Fibroblast of upper back skin (primary cell): ENCODE results near the gene GNG7.
"Not testable (repeated sequence)": the region's sequence is repeated elsewhere in the genome, so short reads cannot be mapped to it uniquely, and the experiment has no call there.

Source experiments
- DNase-seq: peaks from one replicate; pipeline ENCODE4 v3.0.0-alpha.2; 2013

The GNG7 gene

DNA sequence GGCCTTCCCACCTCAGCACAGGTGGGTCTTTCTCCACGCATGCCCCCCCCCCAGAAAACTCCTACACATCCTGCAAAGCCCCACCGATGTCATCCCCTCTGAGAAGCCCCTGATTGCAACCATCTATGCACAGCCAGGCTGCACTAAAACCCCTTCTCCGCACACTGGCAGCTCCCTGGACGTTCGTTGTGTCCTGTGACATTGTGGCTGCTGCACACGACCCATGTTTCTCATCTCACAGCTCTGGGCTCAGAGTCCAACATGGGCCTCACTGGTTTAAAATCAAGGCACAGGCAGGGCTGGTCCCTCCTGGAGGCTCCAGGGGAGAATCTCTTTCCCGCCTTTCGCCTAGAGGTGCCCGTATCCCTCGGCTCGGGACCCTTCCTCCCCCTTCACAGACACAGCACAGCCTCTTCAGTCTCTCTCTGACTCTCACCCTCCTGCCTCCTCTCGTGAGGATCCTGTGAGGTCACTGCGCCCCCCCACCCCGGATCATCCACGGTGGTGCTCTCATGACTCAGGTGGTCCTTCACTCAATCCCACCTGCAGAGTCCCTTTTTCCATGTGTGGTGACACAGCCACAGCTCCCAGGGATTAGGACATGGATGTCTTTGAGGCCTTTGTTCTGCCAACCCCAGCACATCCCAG, 155.3 kb downstream of the GNG7 start:
- DNase-seq, result no peak

DNA sequence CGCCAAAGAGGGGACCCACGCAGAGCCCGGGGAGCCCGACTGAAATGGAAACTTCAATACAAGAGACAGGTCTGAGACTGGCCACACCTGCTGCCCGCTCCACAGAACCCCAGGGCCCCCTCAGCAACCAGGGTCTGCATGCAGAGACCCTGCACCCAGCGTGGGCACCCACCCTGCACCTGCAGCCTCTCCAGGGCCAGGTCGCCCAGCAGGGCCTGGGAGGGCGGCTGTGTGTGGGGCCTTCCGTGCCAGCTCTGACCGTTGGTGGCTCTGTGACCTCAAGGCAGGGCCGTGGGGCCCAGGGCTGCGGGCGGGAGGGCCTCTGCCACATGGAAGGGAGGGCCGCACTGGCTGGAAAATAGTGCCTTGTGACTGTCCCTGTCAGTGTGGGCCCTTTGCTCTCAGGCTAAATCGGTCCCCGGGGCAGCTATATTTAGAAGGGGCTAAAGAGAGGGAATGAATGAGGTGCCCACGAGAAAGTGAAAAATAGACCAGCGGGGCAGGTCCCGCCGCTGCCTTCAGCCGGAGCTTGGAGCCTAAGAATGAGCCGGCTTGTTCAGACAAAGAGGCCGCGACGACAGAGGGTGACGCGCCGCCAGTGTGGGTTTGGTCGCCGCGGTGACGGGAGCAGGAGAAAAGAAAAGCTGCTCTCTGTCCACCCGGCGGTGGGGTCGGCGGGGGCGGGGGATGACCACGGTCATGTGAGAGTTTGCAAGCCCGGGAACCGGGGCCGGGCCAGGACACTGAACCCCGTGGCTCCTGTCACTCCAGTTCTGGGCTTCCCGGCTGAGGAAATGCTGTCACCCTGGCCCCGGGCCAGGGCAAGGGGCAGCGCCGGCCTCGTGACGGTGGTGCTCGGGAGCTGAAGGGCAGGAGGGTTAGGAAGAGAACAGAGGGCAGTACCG, 156.1 kb downstream of the GNG7 start:
- no peak for DNase-seq

DNA sequence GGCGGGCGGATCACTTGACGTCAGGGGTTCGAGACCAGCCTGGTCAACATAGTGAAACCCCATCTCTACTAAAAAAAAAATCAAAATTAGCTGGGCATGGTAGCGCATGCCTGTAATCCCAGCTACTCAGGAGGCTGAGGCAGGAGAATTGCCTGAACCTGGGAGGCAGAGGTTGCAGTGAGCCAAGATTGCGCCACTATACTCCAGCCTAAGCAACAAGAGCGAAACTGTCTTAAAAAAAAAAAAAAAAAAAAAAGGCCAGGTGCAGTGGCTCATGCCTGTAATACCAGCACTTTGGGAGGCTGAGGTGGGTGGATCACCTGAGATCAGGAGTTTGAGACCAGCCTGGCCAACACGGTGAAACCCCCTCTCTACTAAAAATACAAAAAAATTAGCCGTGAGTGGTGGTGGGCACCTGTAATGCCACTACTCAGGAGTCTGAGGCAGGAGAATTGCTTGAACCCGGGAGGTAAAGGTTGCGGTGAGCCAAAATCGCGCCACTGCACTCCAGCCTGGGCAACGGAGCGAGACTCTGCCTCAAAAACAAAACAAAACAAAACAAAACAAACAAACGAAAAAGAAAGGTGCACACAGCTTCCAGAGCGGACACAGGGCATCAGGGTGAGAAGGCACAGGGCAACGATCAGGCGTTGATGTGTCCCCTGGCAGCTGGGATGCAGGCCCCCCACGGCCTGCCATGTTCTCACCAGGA, 156.9 kb downstream of the GNG7 start:
- DNase-seq, result not testable (repeated sequence)

DNA sequence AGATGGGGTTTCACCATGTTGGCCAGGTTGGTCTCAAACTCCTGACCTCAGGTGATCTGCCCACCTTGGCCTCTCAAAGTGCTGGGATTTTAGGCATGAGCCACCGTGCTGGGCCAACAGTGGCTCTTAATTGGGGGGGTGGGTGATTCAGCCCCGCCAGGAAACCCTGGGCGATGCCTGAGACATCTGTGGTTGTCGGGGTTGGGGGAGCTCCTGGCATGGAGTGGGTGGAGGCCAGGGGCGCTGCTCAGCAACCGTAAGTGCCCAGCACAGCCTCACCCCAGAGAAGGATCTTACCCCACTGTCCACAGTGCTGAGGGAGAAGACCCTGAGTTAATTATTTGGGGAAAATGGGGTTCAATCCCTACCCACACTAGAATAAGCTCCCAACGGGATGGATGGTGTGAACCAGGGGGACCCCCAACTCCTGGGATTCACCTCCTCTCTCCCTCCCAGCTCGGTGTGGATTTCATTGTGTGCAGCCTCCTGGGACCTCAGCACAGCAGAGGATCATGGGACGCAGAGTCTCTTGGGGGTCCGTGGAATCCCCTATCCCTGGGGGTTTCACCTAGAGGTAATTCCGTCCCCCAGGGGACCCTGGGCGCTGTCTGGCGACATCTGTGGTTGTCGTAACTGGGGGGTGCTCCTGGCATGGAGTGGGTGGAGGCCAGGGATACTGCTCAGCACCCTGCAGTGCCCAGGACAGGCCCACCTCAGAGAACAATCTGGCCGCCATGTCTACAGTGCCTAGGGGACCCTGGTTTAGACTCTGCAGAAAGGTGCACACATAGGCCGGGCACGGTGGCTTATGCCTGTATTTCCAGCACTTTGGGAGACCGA, 157.7 kb downstream of the GNG7 start:
- DNase-seq, result no peak

DNA sequence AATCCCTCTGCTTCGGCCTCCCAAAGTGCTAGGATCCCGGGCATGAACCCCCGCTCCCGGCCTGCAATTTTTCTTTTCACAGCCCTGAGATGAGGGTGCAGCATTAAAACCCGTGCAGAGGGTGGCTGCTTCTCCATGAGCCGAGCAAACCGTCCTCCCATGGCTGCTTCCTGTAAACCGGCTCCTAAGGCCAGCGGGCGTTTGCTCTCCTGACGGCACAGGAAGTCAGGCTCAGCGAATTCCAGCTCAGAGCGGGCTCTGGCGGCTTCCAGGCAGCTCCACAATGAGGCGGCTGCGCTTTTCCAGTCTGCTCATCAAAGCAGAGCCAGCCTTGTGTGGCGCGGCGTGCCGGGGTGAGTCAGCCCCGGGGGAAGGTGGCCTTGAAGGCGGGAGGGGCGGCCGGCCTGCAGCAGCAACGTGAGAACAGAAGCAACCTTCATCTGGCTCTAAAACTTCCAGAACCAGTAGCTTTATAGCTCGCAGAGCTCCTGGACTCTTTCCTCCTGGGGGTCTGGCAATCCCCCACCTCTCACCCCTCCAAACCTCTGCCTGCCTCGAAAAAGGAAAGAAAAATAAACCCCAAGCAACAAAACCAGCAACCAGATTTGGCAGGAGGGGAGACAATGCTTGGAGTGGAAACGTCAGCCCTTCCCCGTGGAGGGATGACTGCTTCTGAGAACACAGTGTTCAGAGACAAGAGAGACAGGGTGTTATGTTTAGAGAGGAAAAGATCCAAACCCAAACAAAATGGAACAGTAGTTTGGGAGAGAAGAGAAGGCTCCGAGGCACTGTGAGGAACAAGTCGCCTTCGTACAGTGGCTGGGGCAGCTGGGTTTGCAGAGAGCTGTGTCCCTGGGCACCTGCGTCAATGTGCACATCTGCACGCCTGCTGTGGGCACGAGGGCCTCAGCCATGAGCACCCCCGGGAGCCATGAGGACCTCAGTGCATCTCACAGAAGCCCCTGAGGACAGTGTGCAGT, 158.7 kb downstream of the GNG7 start:
- peak; percentile 98 for DNase-seq

DNA sequence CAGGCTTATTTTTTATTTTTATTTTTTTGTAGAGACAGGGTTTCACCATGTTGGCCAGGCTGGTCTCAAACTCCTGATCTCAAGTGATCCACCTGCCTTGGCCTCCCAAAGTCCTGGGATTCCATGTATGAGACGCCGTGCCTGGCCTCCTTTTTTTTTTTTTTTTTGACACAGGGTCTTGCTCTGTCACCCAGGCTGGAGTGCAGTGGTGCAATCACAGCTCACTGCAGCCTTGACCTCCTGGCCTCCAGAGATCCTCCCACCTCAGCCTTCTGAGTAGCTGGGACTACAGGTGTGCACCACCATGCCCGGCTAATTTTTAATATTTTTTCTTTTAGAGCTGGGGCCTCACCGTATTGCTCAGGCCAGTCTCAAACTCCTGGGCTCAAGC, 159.4 kb downstream of the GNG7 start:
- DNase-seq, result not testable (repeated sequence)

DNA sequence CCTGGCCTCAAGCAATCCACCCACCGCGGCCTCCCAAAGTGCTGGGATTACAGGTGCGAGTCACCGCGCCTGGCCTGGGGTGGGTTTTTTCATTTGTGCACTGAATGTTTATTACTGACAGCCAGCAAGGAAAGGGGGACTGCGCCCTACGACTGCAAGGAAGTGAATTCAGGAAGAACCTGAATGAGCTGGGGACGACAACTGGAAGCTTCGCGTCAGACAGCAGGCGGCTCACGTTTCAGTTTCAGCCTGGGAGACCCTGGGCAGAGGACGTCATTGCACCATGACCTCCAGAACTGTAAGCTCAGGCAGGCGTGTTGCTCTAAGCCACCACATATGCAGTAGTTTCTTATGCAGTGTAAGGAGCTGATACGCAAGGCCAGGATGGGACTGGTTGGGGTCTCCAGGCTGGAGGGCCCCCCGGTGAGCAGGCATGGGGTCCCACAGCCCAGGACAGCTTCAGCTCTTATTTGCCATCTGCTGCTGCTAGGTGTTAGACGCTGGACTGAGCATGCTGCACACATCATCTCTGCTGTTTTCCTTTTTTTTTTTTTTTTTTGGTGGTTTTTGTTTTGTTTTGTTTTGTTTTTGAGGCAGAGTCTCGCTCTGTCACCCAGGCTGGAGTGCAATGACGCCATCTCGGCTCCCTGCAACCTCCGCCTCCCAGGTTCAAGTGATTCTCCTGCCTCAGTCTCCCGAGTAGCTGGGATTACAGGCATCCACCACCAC, 160.0 kb downstream of the GNG7 start:
- no peak for DNase-seq

DNA sequence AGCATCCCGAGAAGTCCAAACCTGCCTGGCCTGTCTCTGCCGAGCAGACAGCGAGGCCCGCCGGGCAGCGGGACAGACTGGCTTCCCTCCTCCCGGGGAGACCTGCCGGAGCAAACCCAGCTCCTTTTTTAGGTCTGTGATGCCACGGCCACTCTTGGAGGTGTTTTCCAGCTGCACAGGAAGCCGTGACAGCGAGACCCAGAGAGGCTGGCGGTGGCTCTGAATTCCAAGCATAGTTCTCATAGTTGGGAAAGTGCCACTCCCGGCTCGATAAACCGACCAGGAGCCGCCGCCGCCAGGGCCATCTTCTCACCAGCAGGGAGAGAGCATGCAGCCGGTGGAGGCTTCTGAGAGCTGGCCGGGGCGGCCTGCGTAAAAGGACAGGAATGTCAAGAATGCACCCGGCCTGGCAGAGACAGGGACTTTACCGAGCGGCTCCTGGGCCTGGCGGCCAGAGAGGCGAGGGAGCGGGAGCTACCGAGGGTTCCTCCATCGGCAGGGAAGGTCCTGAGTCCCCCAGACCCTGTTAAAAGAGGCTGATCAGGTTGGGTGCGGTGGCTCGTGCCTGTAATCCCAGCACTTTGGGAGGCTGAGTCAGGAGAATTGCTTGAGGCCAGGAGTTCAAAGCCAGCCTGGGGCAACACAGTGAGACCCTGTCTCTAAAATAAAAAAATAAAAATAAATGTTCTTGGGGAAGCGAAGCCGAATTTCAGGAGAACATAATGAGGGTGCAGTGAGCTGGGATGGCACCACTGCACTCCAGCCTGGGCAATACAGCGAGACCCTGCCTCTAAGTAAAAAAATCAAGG, 161.6 kb downstream of the GNG7 start:
- DNase-seq, result peak; percentile 99

DNA sequence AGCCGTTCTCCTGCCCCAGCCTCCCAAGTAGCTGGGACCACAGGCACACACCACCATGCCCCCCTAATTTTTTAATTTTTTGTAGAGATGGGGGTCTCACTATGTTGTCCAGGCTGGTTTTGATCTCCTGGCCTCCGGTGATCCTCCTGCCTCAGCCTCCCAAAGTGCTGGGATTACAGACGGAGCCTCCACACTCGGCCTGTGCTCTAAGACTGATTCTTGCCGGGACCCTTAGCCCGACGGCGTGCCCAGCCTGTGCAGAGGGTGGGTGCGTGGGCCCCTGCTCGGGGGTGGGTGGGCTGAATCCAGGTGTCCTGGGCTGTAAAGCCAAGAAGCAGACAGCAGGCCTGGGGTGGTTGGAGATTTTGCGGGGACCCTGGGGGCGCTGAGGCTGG, 162.2 kb downstream of the GNG7 start:
- DNase-seq, result no peak

DNA sequence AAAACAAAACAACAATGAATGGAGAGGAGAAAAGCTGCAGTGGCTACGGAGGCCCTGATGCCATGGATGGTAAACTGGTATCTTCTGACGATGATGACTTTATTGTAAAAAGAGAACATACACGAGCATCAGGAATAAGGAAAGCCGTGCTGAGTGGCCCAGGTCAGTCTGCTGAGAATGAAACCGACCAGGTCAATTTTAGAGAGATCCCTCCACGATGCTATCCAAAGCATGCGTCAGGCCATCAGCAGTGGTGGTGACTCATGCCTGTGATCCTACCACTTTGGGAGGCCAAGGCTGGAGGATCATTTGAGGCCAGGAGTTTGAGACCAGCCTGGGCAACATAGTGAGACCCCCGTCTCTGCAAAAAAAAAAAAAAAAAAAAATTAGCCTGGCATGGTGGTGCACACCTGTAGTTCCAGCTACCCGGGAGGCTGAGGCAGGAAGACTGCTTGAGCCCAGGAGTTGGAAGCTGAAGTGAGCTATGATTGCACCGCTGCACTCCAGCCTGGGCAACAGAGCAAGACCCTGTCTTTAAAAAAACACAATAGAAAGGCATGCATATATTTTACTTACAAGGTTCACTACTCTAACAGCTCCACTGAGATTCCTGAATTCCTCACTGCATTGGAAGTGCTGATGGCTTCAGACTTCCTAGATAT, 164.3 kb downstream of the GNG7 start:
- no peak for DNase-seq

DNA sequence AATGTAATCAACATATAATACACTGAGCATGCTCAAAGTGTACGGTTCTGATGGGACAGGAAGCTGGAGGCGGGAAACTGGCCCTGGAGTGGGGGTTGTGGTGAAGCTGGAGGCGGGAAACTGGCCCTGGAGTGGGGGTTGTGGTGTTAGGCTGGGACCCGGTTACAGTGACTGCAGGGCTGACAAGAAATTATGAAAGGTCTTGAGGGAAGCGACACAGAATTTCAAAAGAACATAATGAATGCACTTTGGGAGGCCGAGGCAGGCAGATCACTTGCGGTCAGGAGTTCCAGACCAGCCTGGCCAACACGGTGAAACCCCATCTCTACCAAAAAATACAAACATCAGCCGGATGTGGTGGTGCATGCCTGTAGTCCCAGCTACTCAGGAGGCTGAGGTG, 164.9 kb downstream of the GNG7 start:
- not testable (repeated sequence) for DNase-seq

DNA sequence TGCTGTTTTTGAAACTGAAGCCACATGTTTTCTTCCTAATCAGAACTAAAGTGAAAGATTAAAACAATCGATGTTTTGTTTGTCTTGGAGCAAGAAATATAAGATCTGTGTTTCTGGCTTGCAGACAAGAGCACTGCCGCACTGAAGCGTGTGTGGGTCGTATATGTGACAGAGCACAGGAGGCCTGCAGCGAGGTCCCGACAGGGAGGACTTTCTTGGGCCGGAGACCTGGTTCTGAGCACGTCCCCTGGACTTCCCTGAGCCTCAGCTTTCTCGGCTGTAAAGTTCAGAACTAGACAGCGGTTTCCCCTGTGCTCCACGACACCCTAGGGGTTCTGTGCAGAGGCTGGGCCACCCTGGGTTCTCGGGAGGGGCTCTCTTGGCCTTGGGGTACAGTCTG, 166.0 kb downstream of the GNG7 start:
- no peak for DNase-seq

DNA sequence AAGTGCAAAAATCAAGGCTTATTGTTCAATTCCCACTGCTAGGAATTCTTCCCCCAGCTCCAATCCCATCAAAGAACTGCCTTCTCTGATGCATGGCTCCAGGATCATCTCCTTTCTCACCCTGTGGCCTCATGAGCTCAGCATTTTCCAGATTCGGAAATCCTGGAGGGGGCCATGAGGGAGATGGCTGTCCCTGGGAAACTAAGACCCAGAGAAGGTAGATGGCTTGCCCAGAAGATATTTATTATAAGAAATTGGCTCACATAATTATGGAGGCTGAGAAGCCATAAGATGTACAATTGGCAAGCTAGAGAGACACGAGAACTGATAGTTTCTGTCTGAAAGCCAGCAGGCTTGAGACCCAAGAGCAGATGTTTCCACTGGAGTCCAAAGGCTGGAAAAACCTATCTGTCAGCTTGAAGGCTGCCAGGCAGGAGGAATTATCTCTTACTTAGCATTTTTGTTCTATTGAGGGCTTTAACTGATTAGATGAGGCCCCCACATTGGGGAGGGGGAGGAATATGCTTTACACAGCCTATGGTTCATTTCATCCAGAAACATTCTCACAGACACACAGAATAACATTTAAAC, 168.0 kb downstream of the GNG7 start:
- no peak for DNase-seq

DNA sequence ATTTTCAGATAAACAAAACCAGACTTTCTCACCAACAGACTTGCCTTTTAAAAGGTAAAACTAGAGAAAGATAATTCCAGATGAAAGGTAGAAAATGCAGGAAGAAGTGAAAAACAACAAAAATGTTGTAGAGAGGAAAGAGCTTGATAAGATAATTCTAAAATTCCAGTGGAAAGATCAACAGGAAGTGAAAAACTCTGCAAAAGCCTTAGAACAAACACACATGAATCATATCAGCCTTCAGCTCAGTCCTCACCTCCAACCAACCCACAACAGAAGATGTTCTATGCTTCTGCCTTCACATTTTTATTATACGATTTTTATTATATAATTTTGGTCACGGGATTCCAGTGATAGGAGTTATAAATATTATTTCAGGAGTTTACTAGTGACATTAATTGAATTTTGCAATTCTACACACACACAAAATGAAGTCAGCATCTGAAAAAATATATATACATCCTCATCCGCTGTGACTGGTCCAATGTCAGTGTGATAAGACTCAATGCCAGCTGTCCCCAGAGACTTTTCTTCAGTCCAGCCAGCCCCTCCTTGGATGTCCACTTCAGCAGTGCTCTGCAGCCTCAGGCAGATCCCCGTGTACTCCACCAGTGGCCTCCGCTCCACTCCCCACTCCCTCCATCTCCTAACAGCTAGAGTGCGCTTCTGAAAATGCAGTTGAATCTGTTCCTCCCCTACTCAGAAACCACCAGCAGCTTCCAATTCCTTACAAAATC, 168.6 kb downstream of the GNG7 start:
- no peak for DNase-seq

DNA sequence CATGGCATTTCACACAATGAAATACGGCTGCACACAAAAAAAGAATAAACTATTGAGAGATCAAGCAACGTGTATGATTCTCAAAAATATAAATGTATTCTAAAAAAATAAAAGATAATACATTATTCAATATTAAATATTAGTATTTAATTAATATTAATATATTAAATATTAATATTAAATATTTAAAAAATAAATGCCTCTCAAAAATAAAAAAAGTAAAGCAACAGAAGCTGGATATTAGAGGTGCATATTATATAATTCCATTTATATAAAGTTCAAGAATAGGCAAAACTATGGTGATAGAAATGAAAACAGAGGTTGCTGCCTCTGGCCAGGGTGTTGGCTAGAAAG, 169.4 kb downstream of the GNG7 start:
- no peak for DNase-seq

DNA sequence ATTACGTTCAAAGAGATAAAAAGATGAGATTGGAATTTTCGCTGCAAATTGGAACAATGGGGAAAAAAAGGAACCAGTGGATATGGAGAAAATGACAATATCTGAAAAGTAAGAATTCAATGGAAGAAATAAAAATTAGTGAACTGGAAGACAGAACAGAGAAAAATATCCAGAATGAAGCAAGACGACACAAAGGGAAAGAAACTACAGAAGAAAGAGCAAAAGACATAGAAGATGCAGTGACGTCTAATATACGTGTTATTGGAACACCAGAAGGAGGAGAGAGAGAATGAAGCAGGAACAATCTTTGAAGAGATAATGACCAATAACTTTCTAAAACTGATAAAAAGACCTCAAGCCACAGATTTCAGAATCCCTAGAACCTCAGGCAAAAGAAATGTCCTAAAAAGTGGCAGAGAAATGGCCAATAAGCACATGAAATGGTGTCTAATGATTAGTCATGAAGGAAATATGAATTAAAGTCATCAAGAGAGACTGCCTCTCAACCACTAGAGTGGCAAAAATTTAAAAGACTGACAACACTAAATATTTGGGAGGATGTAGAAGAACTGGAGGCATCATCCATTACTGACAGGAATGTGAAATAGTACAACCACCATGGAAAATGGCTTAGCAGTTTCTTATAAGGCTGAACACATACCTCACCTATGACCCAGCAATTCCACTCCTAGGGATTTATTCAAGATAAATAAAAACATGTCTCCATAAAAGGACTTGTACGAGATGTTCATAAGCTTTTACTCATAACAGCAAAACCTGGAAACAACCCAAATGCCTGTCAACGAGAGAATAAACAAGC, 170.0 kb downstream of the GNG7 start:
- DNase-seq, result peak; percentile 94

DNA sequence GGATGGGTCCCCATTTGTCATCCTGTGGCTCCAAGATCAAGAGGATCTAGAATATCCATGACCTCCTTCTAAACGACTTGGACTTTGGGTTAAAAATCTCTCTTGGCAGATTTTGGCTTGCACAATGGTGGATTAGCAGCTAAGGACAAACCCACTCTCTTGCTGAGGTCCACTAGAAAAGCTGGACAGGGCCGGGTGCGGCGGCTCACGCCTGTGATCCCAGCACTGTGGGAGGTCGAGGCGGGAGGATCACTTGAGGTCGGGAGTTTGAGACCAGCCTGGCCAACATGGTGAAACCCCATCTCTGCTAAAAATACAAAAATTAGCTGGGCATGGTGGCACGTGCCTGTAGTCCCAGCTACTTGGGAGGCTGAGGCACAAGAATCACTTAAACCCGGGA, 172.6 kb downstream of the GNG7 start:
- not testable (repeated sequence) for DNase-seq
